Cardiac muscle cell (in vitro differentiated cells and primary cell): ENCODE results near the gene DYNC2H1. TPM values are rescaled to one million over a fixed set of nuclear protein-coding genes. Genes with fewer than 3 reads are reported as not detected.

Experiments used
- DNase-seq, 2 donors: peaks; one replicate each; pipeline versions ENCODE4 v3.0.0 to v3.0.0-alpha.2; 2010 to 2017; ENCODE audit warnings: low read depth in 1 of 2, low spot score in 1 of 2
- H3K27ac ChIP-seq: fragments of 200-600 bp; sonication (generic); 2 replicates; pipeline ENCODE4 v1.5.1; 2016
- H3K27me3 ChIP-seq: fragments of 200-600 bp; sonication (generic); 2 replicates; pipeline ENCODE4 v1.6.0; 2016; ENCODE audit warnings: control low read depth
- H3K36me3 ChIP-seq: fragments of 200-600 bp; sonication (generic); 2 replicates; pipeline ENCODE4 v1.5.1; 2016; ENCODE audit warnings: control low read depth
- H3K4me1 ChIP-seq: fragments of 200-600 bp; sonication (generic); 2 replicates; pipeline ENCODE4 v1.8.1; 2017; ENCODE audit warnings: low read depth, mild to moderate bottlenecking, mixed run types
- H3K4me3 ChIP-seq: fragments of 200-600 bp; sonication (generic); 2 replicates; pipeline ENCODE4 v1.5.1; 2016; ENCODE audit warnings: mild to moderate bottlenecking
- H3K9me3 ChIP-seq: fragments of 200-600 bp; sonication (generic); 2 replicates; pipeline ENCODE4 v1.5.1; 2017; ENCODE audit warnings: low read depth, mild to moderate bottlenecking, control low read depth
- CTCF ChIP-seq: IDR thresholded peaks from 2 replicates; pipeline ENCODE4 v1.5.1; 2012; ENCODE audit warnings: low read depth, mild to moderate bottlenecking, low read length
- polyA plus RNA-seq: library from polyadenylated mRNA; unstranded; fragments of >200 nt; fragmentation: Nextera tagmentation; extraction: Ambion mirVana; gene quantifications from 2 replicates; pipeline ENCODE4 v1.2.1, GENCODE V29; 2016
- total RNA-seq: library from RNA; depleted of rRNA; stranded (reverse); fragments of >200 nt; gene quantifications from 2 replicates; pipeline ENCODE4 v1.2.3, GENCODE V29; 2016

The DYNC2H1 gene
- total and polyA plus RNA-seq, 2 experiments from 2014 or later = 3.4 to 10.5 TPM

GRCh38 chr11:103281301-103281700 is 172.1 kb downstream of the DYNC2H1 start:
- Histone ChIP-seq H3K4me3 (no peak overlapping the region), H3K36me3 (no peaks in the 10 kb centered on the region), H3K9me3 (no peaks in the 10 kb centered on the region), H3K27me3 (no peaks in the 10 kb centered on the region), H3K4me1 (no peaks in the 10 kb centered on the region), H3K27ac (no peak overlapping the region)
- TF ChIP-seq CTCF = no peak
- DNase-seq = no peak

GRCh38 chr11:103284260-103284659 is 175.0 kb downstream of the DYNC2H1 start:
- DNase-seq = no peak
- Histone ChIP-seq H3K36me3 (no peaks in the 10 kb centered on the region), H3K4me1 (no peaks in the 10 kb centered on the region), H3K9me3 (no peaks in the 10 kb centered on the region), H3K27ac (no peak overlapping the region), H3K27me3 (no peaks in the 10 kb centered on the region), H3K4me3 (no peak overlapping the region)
- TF ChIP-seq CTCF = no peak

- TF ChIP-seq CTCF = no peak
- DNase-seq = no peak
- no peaks in the 10 kb centered on the region for H3K9me3 ChIP-seq
- H3K27me3 ChIP-seq = no peaks in the 10 kb centered on the region
- no peak overlapping the region for H3K4me3 ChIP-seq
- H3K27ac ChIP-seq = no peak overlapping the region
- no peaks in the 10 kb centered on the region for H3K36me3 ChIP-seq
- H3K4me1 ChIP-seq = no peaks in the 10 kb centered on the region
Measured at GRCh38 chr11:103294516-103294915, 185.3 kb downstream of the DYNC2H1 start.

- Histone ChIP-seq H3K9me3 (no peaks in the 10 kb centered on the region), H3K27ac (no peak overlapping the region)
Measured at GRCh38 chr11:103295704-103296103, 186.5 kb downstream of the DYNC2H1 start.

GRCh38 chr11:103297900-103298299 is 188.7 kb downstream of the DYNC2H1 start:
- TF ChIP-seq CTCF = no peak
- Histone ChIP-seq H3K27ac (no peak overlapping the region), H3K4me3 (no peak overlapping the region), H3K36me3 (no peaks in the 10 kb centered on the region), H3K9me3 (no peaks in the 10 kb centered on the region), H3K27me3 (no peaks in the 10 kb centered on the region), H3K4me1 (no peaks in the 10 kb centered on the region)
- no peak for DNase-seq

More at GRCh38 chr11:103295704-103296103, 186.5 kb downstream of the DYNC2H1 start:
- no peak for TF ChIP-seq CTCF
- Histone ChIP-seq H3K27me3 (no peaks in the 10 kb centered on the region), H3K4me3 (no peak overlapping the region), H3K4me1 (no peaks in the 10 kb centered on the region), H3K36me3 (no peaks in the 10 kb centered on the region)
- peak in 1 of 2 donors; percentile 7 for DNase-seq

GRCh38 chr11:103315248-103315647 is 206.0 kb downstream of the DYNC2H1 start:
- no peak for DNase-seq

More at GRCh38 chr11:103315248-103315647, 206.0 kb downstream of the DYNC2H1 start:
- no peaks in the 10 kb centered on the region for H3K9me3 ChIP-seq
- no peak for TF ChIP-seq CTCF
- no peaks in the 10 kb centered on the region for H3K4me1 ChIP-seq
- H3K27ac ChIP-seq = no peak overlapping the region
- H3K4me3 ChIP-seq = no peak overlapping the region
- H3K36me3 ChIP-seq = no peaks in the 10 kb centered on the region
- no peaks in the 10 kb centered on the region for H3K27me3 ChIP-seq
